Activated T-helper 17 cell treated with anti-CD3 and anti-CD28 coated beads, Interleukin-2, amount 50 U/mL, for 72 hours (primary cell): ENCODE measurements around the gene FANK1. TPM values are rescaled to one million over a fixed set of nuclear protein-coding genes. Genes with fewer than 3 reads are reported as not detected.
A peak's percentile ranks its signal among the peaks of the same experiment; 100 is the strongest.

Experiments used
- ATAC-seq: fragments of 150-1000 bp; cut with Tn5 transposase; replicated peaks from 2 replicates; pipeline ENCODE4 v1.10.0; 2021; ENCODE audit warnings: mild to moderate bottlenecking, moderate library complexity
- H3K27ac Mint-ChIP-seq: one replicate; pipeline ENCODE4 v1.8.0; 2022; ENCODE audit warnings: mixed read lengths
- H3K27me3 Mint-ChIP-seq: one replicate; pipeline ENCODE4 v1.8.0; 2022; ENCODE audit warnings: mixed read lengths
- H3K36me3 Mint-ChIP-seq: one replicate; pipeline ENCODE4 v1.8.0; 2022; ENCODE audit warnings: low read depth, mild to moderate bottlenecking, mixed read lengths
- H3K4me1 Mint-ChIP-seq: one replicate; pipeline ENCODE4 v1.8.0; 2022; ENCODE audit warnings: mixed read lengths
- H3K4me3 Mint-ChIP-seq: one replicate; pipeline ENCODE4 v1.8.0; 2022; ENCODE audit warnings: mild to moderate bottlenecking, mixed read lengths
- H3K9me3 Mint-ChIP-seq: one replicate; pipeline ENCODE4 v1.8.0; 2022; ENCODE audit warnings: mixed read lengths
- total RNA-seq, 2 donors: library from RNA; stranded (reverse); gene quantifications; one replicate each; pipeline ENCODE4 v1.2.3, GENCODE V29; 2022

FANK1 gene
- total RNA-seq, 2 donors from 2014 or later: 1.2 to 4.7 TPM

- ATAC-seq: no peak
- Mint-ChIP-seq H3K27me3 (peaks cover 3% of the 10 kb centered on the region), H3K9me3 (no peaks in the 10 kb centered on the region), H3K4me3 (no peak overlapping the region), H3K4me1 (no peaks in the 10 kb centered on the region), H3K27ac (no peak overlapping the region), H3K36me3 (no peaks in the 10 kb centered on the region)
Measured at GRCh38 chr10:126004752-126005151, 108.4 kb downstream of the FANK1 start.

- peaks cover 3% of the 10 kb centered on the region for H3K27me3 Mint-ChIP-seq
- no peaks in the 10 kb centered on the region for H3K4me1 Mint-ChIP-seq
- no peak for ATAC-seq
- no peak overlapping the region for H3K27ac Mint-ChIP-seq
- H3K9me3 Mint-ChIP-seq: no peaks in the 10 kb centered on the region
- H3K36me3 Mint-ChIP-seq: no peaks in the 10 kb centered on the region
- no peak overlapping the region for H3K4me3 Mint-ChIP-seq
Measured at GRCh38 chr10:126006264-126006663, 109.9 kb downstream of the FANK1 start.

DNA sequence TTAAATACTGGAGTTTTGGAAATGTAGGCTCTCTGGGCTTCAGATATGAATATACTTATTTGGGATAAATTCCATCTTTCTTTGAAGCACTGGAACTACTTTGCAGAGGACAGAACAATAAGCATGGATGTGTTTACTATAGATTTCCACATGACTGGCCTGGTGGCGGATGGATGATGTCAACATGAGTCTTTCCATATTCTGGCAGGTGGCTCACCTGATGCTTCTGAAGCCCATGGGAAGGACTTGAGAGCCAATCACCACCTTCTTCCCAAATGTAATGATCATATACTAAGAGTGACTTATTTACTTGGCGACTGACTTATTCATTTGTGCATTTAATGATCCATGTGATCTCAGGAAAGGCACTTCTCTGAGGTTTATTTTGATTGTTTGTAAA is 110.5 kb downstream of the FANK1 start:
- no peaks in the 10 kb centered on the region for H3K36me3 Mint-ChIP-seq
- no peak overlapping the region for H3K4me3 Mint-ChIP-seq
- no peaks in the 10 kb centered on the region for H3K4me1 Mint-ChIP-seq
- no peak overlapping the region for H3K27ac Mint-ChIP-seq
- peaks cover 3% of the 10 kb centered on the region for H3K27me3 Mint-ChIP-seq
- no peaks in the 10 kb centered on the region for H3K9me3 Mint-ChIP-seq
- no peak for ATAC-seq

- Mint-ChIP-seq H3K4me1 (peaks cover 5% of the 10 kb centered on the region), H3K27me3 (peaks cover 9% of the 10 kb centered on the region), H3K27ac (no peak overlapping the region), H3K4me3 (no peak overlapping the region), H3K9me3 (no peaks in the 10 kb centered on the region), H3K36me3 (no peaks in the 10 kb centered on the region)
- no peak for ATAC-seq
Measured at GRCh38 chr10:126009650-126010049, 113.3 kb downstream of the FANK1 start.

- Mint-ChIP-seq H3K9me3 (no peaks in the 10 kb centered on the region), H3K27ac (no peak overlapping the region), H3K4me1 (peaks cover 5% of the 10 kb centered on the region), H3K4me3 (no peak overlapping the region), H3K27me3 (peaks cover 9% of the 10 kb centered on the region), H3K36me3 (no peaks in the 10 kb centered on the region)
- ATAC-seq: no peak
Measured at GRCh38 chr10:126011995-126012394, 115.6 kb downstream of the FANK1 start.

- no peak overlapping the region for H3K4me3 Mint-ChIP-seq
- no peak for ATAC-seq
- H3K36me3 Mint-ChIP-seq: no peaks in the 10 kb centered on the region
- H3K4me1 Mint-ChIP-seq: peaks cover 5% of the 10 kb centered on the region
- no peaks in the 10 kb centered on the region for H3K9me3 Mint-ChIP-seq
- H3K27ac Mint-ChIP-seq: no peak overlapping the region
- H3K27me3 Mint-ChIP-seq: peaks cover 9% of the 10 kb centered on the region
Measured at GRCh38 chr10:126012485-126012884, 116.1 kb downstream of the FANK1 start.

- H3K4me3 Mint-ChIP-seq: peak overlapping the region; percentile 6
- peak; percentile 93 for ATAC-seq
- no peaks in the 10 kb centered on the region for H3K9me3 Mint-ChIP-seq
- peaks cover 5% of the 10 kb centered on the region for H3K4me1 Mint-ChIP-seq
- peaks cover 9% of the 10 kb centered on the region for H3K27me3 Mint-ChIP-seq
- H3K27ac Mint-ChIP-seq: no peak overlapping the region
- no peaks in the 10 kb centered on the region for H3K36me3 Mint-ChIP-seq
Measured at GRCh38 chr10:126013489-126014281, 117.3 kb downstream of the FANK1 start.

DNA sequence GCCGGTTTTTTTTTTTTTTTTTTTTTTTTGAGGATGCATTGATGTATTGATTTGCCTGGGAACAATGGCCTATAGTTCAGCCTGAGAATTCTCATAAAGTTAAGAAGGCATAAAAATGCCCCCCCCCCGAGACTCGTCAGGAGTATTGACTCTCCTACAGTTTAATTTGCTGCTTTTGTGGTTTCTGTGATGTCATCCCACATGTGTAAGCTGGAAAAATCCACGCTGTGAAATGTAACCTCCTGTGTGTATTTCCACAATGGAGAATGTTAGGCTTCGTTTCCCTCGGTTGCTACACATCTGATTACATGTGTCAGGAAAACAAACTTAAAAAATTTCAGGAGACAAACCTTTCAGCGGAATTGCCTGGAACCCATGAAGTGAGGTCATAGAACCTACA is 117.9 kb downstream of the FANK1 start:
- H3K27ac Mint-ChIP-seq: no peak overlapping the region
- peaks cover 9% of the 10 kb centered on the region for H3K27me3 Mint-ChIP-seq

GRCh38 chr10:126015413-126015812 is 119.0 kb downstream of the FANK1 start:
- no peak for ATAC-seq
- no peaks in the 10 kb centered on the region for H3K36me3 Mint-ChIP-seq
- no peaks in the 10 kb centered on the region for H3K9me3 Mint-ChIP-seq
- H3K4me3 Mint-ChIP-seq: no peak overlapping the region
- no peak overlapping the region for H3K27ac Mint-ChIP-seq
- peaks cover 5% of the 10 kb centered on the region for H3K4me1 Mint-ChIP-seq
- H3K27me3 Mint-ChIP-seq: peaks cover 9% of the 10 kb centered on the region

More for the DNA sequence above, 117.9 kb downstream of the FANK1 start:
- ATAC-seq: no peak
- peaks cover 5% of the 10 kb centered on the region for H3K4me1 Mint-ChIP-seq
- H3K9me3 Mint-ChIP-seq: no peaks in the 10 kb centered on the region
- no peaks in the 10 kb centered on the region for H3K36me3 Mint-ChIP-seq
- no peak overlapping the region for H3K4me3 Mint-ChIP-seq

DNA sequence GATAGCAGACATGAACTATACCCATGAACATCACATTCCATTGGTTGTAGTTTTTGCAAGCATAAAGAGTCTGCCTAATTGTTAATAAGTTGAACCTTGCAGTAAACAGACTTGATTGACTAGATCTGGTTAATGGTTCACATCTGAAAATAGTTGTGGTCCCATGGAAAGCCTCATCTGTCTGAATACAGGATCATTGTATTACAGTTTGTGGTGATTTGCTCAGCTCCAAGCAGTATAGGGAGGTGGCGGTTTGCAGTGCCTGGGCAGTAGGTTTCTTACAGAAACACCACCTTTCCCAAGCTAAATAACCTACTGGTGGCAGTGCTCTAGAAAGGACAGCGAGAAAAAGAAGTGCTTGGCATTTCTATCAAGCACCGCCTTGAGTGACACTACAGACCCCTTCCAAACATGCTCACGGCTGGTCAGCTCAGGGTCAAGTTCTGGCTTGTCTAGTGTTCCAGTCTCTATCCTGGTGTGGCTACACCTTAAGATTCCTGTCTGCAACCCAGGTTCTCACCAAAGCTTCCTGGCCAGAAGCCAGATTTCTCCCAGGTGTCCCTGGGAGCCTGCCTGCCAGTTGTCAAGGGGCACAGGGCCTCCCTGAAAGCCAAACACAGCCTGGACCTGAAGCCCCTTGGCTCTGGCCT is 119.9 kb downstream of the FANK1 start:
- H3K4me1 Mint-ChIP-seq: peaks cover 5% of the 10 kb centered on the region
- no peak overlapping the region for H3K27ac Mint-ChIP-seq
- no peak overlapping the region for H3K4me3 Mint-ChIP-seq
- peaks cover 9% of the 10 kb centered on the region for H3K27me3 Mint-ChIP-seq
- H3K9me3 Mint-ChIP-seq: no peaks in the 10 kb centered on the region
- ATAC-seq: no peak
- H3K36me3 Mint-ChIP-seq: no peaks in the 10 kb centered on the region

GRCh38 chr10:126016882-126017281 is 120.5 kb downstream of the FANK1 start:
- H3K27ac Mint-ChIP-seq: no peak overlapping the region
- peaks cover 9% of the 10 kb centered on the region for H3K27me3 Mint-ChIP-seq
- no peak for ATAC-seq
- peaks cover 5% of the 10 kb centered on the region for H3K4me1 Mint-ChIP-seq
- H3K9me3 Mint-ChIP-seq: no peaks in the 10 kb centered on the region
- H3K36me3 Mint-ChIP-seq: no peaks in the 10 kb centered on the region
- no peak overlapping the region for H3K4me3 Mint-ChIP-seq

GRCh38 chr10:126017961-126018560 is 121.7 kb downstream of the FANK1 start:
- no peak for ATAC-seq
- peaks cover 5% of the 10 kb centered on the region for H3K27me3 Mint-ChIP-seq
- peaks cover 5% of the 10 kb centered on the region for H3K4me1 Mint-ChIP-seq
- no peaks in the 10 kb centered on the region for H3K36me3 Mint-ChIP-seq
- H3K4me3 Mint-ChIP-seq: no peak overlapping the region
- H3K27ac Mint-ChIP-seq: no peak overlapping the region
- no peaks in the 10 kb centered on the region for H3K9me3 Mint-ChIP-seq

GRCh38 chr10:126021833-126022500 is 125.6 kb downstream of the FANK1 start:
- Mint-ChIP-seq H3K4me1 (no peaks in the 10 kb centered on the region), H3K36me3 (no peaks in the 10 kb centered on the region), H3K27me3 (peaks cover 3% of the 10 kb centered on the region), H3K9me3 (no peaks in the 10 kb centered on the region), H3K27ac (no peak overlapping the region), H3K4me3 (no peak overlapping the region)
- no peak for ATAC-seq

GRCh38 chr10:126022841-126023240 is 126.5 kb downstream of the FANK1 start:
- no peak overlapping the region for H3K27ac Mint-ChIP-seq
- H3K36me3 Mint-ChIP-seq: no peaks in the 10 kb centered on the region
- no peak overlapping the region for H3K4me3 Mint-ChIP-seq
- H3K27me3 Mint-ChIP-seq: peaks cover 3% of the 10 kb centered on the region
- no peak for ATAC-seq
- no peaks in the 10 kb centered on the region for H3K4me1 Mint-ChIP-seq
- peaks cover 3% of the 10 kb centered on the region for H3K9me3 Mint-ChIP-seq
